Stimulated activated CD8-positive, alpha-beta memory T cell treated with anti-CD3 and anti-CD28 coated beads, Interleukin-4, amount 100 ng/mL, for 48 hours (primary cell): ENCODE results near the gene TEDC2.

Experiments
- DNase-seq: peaks from one replicate; pipeline ENCODE4 v3.0.0-alpha.2; 2020

Gene TEDC2

DNA sequence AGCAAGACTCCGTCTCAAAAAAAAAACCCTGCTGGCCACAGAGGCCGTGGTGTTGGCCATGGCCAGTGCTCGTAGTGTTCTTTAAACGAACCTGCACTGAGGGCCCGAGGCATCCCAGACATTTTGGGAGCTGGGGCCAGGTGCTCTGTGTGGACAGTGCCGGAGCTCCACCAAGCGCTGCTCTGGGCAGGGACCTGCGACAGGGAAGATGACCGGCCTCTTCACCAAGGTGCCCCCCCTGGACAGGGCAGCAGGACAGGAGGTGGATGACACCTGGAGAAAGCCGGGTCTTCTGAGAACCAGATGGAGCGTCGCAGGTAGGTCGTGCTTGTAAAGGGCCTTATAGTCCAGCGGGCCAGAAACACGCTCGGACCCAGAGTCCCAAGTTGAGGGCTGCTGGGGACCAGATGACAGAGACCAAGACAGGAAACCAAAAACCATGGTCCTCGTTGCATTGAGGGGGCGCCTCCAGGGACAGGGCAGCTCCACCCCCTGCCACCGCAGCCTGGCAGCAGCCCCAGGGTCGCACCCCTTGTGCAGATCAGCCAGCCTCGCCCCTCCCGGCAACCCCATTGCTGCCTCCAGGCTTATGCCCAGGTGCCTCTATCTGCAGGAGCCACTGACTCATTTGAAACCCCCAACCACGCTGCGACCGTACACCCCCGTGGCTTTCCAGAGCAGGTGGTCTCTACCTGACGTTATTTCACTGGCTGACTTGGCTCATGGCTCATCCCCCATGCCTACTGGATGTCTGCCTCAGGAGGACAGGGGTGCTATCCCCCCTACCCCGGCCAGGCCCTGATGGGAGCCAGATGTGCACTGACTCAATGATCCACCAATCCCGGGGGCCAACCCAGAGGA, 7.0 kb downstream of the TEDC2 start:
- no peak for DNase-seq

DNA sequence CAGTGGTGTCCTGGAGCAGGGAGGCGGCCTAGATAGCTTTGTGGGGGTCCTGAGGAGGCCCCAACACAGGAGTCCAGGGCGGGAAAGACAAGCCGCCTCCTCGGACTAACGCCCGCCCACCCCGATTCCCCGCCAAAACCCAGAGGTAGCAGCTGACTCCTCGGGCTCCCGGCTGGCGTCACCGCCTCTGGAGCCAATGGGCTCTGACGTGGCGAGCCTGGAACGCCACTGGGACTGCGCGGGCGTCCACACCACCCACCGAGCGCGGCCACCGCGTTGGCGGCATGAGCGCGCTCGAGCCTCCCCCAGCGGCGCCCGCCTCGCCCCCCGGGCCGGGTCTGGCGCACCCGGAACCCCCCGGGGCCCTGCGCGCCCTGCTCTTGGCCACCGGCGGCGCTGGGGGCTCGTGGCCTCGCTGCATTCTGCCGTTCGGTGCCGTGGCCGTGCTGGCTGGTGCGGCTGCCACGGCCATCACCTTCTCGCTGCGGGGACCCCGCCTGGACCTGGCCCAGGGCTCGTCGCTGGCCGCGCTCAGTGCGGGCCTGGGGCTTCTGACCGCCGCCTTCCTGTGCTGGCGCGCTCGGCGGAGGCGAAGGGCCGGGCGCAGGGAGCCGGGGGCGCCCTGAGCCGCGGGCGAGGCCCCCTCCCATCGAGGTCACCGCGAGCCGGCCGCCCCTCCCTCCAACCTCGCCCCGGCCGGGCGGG, 7.8 kb downstream of the TEDC2 start:
- DNase-seq: no peak

DNA sequence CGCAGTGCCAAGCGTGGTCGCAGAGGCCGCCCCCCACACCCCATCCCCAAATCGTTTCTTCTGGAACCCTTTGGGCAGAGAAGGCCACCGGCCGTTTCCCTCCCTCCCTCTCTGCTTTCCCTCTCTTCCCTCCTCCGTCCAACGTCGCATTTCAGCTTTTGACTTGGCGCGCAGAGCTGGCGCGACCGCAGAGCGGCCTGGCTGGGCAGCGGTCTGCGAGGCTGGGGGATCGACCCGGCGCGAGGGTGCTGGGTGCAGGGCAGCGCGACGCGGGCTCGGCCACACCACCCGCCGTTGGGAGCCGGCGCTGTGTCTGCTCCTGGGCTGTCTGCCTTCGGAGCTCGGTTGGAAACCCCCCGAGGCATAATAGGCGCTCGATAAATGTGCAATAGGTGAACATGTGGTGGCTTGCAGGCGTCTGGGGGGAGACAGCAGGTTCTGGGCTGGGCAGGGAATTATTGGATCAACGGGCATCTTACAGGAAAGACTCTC, 8.4 kb downstream of the TEDC2 start:
- no peak for DNase-seq

DNA sequence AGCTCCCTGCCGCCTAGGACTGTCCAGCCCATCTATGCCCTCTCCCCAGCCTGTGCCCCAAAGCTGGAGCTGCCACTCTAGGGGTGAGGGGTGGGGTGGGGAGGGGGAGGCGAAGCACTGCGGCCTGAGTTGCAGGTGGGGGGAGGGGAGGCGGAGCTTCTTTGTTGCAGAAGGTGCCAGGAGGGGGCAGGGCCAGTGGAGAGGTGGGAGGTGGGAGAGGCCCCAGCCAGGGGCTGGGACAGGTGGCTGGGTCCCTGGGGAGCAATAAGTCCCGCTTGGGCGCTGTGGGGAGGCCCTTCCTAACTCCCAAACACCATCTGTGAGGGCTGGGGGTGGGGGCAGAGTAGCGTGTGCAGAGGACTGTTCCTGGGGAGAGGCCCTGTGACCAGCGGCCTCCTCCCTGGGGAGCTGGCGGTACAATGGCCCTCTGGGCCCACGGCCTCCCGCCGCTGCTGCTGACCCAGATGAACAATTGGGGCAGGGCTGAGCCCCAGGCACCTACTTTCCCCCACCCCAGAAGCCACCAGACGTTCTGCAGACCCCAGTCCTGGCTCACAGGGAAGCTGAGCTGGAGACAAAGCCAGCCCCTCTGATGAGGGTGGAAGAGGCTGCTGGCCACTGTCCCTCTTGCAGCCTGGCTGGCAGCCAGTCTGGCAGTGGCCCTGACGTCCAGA, 9.0 kb downstream of the TEDC2 start:
- no peak for DNase-seq

DNA sequence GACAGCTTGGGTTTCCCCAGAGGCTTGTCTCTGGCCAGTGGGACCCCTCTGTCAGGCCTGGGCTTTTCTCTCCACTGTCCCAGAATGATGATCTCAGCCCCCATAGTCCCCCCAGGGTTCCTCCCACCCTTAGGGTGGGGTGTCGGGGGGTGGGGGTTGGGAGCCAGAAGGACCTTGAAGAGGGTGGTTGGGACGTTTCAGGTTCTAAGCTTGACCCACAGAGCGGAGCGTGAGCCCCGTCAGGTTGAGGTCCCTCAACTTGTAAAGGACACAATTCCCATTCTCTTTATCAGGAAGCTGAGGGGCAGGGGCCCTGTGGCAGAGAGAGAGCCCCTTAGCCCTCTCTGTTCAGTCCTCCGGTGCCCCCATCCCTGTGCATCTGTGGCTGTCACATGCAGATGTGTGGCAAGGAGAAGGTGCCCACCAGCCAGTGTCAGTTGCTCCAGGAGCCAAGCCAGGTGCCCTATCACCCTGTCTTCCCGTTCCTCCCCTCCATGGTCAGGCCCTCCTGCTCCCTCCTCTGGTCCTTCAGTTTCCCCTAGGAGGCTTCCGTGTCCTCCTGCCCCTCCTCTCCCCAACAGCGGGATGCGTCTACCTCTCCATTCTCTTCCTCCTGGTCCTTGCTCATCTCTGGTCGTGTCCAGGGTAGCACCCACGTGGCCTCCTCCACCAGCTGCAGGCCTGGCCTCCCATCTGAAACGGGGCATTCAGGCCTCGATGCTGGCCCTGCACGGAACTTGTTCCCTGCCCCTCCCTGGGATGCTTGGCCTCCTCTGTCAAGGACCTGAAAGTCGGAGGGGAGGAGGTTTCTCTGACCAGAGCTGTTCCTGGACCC, 9.7 kb downstream of the TEDC2 start:
- DNase-seq: no peak

DNA sequence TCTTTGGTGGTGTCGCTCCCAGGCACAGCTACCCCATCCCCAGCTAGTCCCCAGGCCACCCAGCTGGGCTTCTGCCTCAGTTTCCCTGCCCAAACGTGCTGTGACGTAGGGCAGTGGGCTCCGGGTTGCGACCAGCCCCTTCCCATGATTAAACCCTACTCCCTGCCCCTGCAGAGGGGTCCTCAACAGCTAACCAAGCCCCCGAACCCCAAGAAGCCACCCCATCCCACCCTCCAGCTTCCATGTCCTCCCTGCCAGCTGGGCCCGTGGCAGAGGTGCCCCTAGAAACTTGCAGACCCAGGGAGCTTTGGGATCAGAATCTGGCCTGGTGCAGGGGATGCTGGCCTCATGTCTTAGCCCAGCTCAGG, 10.3 kb downstream of the TEDC2 start:
- DNase-seq: no peak

DNA sequence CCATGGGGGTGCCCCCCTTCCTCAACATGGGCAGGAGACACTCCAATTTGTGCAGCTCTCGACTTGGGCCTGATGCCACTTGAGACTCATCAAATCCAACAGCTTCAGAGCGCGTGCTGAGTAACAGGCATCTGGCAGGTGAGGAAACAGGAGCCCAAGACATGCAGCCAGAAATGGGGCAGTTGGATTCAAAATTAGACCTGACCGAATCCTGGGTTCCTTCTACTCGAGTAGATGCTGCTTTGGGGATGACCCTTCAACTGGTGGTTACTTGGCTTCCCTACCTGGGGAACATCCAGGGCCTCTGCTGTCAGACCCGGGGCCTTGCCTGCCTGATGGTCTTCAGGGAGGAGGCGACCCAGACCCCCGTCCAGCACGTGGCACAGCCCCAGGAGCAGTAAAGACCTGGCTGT, 10.7 kb downstream of the TEDC2 start:
- no peak for DNase-seq

DNA sequence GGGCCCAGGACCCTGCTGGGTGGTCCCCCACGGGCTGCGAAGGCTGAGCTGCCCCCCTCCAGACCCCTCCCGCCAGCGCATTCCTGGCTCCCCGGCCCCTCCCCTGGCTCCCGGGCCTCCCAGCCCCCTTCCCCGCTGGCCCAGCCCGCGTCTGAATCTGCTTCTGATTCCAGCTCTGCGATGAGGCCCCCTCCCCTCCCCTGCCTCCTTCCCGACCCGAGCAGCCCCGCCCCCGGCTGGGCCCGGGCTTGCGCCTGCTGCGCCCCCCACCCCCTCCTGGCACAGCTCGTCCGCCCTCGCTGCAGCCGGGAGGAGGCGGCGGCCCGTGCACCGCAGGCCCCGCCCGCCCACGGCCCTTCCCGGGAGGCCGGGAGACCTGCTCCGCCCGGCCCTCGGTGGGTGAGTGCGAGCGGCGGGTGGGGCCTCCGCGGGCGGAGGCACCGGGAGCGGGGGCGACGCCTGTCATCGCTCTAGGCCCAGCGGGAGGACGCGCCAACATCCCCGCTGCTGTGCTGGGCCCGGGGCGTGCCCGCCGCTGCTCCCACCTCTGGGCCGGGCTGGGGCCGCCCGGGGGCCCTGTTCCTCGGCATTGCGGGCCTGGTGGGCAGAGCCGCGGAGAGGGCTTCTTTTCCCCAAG, 11.2 kb downstream of the TEDC2 start, which contains the start of gene NTN3:
NTN3 (plus strand) TSS at position 282 of the 637 bp plus-strand sequence. CDS start 405 bp downstream, outside the sequence.
- no peak for DNase-seq

DNA sequence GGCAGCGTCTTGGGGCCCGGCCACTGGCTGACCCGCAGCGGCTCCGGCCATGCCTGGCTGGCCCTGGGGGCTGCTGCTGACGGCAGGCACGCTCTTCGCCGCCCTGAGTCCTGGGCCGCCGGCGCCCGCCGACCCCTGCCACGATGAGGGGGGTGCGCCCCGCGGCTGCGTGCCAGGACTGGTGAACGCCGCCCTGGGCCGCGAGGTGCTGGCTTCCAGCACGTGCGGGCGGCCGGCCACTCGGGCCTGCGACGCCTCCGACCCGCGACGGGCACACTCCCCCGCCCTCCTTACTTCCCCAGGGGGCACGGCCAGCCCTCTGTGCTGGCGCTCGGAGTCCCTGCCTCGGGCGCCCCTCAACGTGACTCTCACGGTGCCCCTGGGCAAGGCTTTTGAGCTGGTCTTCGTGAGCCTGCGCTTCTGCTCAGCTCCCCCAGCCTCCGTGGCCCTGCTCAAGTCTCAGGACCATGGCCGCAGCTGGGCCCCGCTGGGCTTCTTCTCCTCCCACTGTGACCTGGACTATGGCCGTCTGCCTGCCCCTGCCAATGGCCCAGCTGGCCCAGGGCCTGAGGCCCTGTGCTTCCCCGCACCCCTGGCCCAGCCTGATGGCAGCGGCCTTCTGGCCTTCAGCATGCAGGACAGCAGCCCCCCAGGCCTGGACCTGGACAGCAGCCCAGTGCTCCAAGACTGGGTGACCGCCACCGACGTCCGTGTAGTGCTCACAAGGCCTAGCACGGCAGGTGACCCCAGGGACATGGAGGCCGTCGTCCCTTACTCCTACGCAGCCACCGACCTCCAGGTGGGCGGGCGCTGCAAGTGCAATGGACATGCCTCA, 12.0 kb downstream of the TEDC2 start:
- DNase-seq: no peak

DNA sequence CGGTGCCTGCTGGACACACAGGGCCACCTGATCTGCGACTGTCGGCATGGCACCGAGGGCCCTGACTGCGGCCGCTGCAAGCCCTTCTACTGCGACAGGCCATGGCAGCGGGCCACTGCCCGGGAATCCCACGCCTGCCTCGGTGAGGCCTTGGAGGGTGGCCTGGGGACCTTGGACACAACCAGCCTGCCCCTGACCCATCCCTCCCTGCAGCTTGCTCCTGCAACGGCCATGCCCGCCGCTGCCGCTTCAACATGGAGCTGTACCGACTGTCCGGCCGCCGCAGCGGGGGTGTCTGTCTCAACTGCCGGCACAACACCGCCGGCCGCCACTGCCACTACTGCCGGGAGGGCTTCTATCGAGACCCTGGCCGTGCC, 12.6 kb downstream of the TEDC2 start:
- DNase-seq: no peak

DNA sequence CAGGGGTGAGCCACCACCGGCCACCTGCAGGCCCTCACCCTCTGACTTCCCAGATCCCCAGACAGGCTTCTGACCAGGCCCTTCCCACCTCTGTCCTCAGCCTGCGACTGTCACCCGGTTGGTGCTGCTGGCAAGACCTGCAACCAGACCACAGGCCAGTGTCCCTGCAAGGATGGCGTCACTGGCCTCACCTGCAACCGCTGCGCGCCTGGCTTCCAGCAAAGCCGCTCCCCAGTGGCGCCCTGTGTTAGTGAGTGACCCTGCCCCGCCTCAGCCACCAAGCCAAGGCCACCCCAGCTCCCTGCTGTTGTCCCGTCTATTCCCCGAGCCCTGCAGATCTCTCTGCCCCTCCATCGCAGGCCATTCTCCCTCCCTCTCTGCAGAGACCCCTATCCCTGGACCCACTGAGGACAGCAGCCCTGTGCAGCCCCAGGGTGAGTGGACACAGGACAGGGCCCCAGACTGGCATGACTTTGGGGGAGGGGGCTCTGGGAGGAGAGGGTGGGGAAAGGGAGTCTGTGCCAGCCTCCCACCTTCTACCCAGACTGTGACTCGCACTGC, 13.1 kb downstream of the TEDC2 start:
- DNase-seq: no peak

DNA sequence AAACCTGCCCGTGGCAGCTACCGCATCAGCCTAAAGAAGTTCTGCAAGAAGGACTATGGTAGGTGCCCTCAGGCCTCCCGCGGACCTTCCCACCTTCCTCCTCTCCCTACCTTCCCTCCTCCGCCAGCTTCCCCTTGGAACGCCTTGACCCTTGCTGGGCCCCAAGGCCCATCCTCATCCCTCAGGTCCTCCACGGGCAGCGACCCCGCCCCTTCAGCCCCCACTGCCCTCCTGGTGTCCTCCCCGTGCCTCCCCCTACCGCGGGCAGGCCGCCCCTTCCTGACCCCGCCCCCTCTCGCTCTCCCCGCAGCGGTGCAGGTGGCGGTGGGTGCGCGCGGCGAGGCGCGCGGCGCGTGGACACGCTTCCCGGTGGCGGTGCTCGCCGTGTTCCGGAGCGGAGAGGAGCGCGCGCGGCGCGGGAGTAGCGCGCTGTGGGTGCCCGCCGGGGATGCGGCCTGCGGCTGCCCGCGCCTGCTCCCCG, 13.6 kb downstream of the TEDC2 start:
- DNase-seq: no peak

DNA sequence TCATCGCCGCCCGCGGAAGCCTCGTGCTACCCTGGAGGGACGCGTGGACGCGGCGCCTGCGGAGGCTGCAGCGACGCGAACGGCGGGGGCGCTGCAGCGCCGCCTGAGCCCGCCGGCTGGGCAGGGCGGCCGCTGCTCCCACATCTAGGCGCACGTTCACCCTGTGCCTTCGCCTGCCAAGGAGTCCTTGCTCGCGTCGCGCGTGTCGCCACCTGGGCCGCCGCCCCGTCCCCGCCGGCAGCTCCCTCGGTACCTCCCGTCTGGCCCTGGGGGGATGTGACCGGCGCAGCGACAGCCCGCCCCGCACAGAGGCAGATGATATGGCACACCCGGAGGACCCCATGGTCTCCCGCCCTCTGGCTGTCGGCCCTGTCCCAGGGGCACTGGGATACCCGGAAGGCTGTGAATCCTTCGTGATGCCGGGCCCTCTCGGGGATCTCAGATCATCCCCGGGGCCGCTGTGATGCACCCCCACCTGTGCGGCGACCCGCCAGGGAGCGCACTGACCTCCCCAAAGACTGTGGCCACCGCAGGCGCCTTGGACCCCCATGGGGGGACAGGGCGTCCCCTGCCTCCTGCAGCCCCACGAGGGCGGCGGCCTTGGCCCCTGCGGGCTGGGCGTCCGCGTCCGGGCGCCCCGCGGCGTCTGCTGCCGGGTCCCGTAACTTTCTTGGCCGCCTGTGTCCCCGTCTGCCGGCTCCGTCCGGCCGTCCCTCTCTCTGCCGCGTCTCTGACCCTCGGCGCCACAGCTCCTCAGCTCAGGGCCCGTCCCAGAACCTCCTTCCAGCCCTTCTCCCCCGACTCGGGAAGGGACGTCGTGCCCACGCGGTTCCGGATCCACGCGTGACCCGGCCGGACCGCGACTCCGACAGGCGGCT, 14.3 kb downstream of the TEDC2 start:
- DNase-seq: peak; percentile 62

DNA sequence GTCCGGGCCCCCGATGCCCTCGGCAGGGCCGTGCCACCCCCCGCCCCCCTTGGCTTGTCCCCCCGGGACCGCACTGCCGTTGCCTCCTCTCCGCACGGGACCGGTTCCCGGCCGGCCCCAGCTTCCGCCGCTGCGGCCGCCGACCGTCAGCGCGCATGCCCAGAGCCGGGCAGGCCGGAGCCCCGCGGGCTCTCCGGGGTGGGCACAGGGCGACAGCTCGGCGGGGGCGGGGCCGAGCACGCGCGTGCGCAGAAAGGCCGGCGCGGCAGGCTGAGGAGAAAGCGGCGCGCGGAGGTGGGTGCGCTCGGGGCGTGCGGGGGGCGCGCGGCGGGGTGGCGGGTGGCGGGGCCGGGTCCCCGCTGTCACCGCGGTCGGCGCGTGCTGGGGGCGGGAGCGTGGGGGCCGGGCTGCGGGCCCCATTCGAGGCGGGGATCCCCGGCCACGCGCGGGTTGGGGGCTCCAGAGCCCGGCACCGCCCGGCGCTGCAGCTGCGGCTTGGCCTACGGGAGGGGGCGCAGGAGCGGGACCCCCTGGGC, 15.0 kb downstream of the TEDC2 start, which contains the start of gene TBC1D24:
TBC1D24 (plus strand) TSS at position 251 of the 536 bp plus-strand sequence. CDS start 21,022 bp downstream, outside the sequence.
- DNase-seq: peak; percentile 89

DNA sequence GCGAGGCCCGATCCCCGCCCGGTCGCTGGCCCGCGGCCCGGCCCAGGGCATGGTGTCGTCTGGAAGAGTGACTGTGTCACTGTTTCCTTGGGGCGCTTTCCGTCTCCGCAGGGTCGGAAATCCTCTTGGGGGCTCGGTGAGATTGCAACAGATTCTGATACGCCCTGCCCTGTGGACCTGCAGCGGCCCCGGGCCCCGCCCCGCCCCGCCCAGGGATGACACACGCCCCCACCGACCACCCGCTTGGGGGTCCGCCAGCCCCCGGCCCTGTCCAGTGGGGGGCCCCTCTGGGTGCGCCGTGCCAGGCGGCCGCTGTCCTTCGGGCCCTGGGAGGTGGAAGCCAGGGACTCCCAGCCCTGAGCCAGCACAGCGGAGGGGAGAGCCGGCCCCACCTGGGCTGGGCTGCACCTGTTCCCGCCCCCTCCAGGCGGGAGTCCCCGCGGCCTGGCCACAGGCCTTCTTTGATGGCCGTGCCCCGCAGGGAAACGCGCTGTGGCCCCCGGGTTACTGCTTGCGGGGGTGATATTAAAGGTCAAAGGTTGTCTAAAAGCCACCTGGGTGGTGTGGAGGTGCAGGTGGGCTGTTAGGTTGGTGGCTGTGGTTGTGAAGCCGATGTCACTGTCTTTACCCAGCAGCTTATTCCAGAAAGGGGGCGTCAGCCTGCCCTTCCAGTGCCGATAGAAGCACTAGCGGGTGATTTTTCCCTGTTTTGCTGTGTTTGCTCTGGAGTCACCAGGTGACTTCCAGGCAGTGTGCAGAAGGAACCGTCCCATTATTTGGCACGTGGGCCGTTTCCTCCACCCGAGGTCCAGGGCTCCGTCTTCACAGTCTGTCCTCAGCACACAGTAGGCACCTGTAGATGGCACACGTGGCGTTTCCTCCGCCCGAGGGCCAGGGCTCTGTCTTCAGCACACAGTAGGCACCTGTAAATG, 15.8 kb downstream of the TEDC2 start:
- DNase-seq: peak; percentile 61

DNA sequence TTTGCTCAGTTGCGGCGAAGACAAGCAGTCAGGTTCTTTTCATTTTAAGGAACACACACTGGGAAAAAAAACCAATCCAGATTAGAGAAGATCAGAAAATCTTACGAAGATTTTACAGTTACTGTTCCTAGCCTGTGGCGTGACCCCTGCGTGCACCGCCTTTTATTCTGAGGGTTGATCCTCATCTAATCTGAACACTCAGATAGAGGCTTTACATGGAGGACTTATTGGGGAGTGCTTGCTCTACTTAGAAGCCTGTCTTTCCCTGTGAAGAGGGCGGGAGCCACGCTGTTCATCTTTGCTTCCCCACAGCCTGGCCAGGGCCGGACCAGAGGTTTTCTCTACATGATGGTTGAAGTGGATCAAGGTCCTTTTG, 16.4 kb downstream of the TEDC2 start:
- DNase-seq: no peak

DNA sequence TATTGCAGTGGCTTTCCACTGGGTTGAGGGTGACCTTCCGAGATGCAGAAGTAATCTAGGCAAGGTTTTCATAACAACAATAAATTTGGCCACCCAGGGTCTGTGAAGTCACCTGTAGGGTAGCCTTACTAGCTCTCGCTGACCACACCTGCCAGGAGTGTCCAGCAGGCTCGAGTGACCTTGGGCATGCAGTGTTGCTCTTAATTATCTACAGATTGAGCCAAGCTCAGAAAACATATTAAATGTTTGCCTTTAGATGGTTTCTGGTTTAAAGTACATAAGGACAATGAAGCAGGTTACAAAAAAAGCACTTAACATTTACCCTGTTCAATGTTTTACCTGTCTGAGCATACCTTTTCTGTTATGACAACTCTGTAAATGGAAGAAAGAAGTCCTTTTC, 16.8 kb downstream of the TEDC2 start:
- no peak for DNase-seq

DNA sequence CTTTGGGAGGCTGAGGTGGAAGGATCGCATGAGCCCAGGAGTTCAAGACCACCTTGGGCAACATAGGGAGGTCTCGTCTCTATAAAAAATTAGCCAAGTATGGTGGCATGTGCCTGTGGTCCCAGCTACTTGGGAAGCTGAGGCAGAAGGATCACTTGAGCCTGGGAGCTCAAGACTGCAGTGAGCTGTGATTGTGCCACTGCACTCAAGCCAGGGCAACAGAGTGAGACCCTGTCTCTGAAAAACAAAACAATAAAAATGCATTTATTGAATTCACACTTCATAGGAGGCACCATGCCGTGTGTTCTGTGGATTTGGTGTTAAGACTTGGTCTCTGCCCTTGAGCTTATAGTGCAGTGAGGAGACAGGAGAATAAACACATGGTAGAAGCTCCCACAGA, 17.4 kb downstream of the TEDC2 start:
- DNase-seq: no peak
